Measurements from ENCODE around the gene HEMK1.

The HEMK1 gene

GRCh38 chr3:50571486-50571885, 2.2 kb downstream of the HEMK1 start:
- H3K27ac ChIP-seq = no peak overlapping the region
- no peak for TF ChIP-seq CTCF (conservative IDR thresholded peaks at IDR 0.05)

- peak; percentile 93 for TF ChIP-seq CTCF (conservative IDR thresholded peaks at IDR 0.05)
These were observed 2.8 kb downstream of the HEMK1 start for GRCh38 chr3:50572158-50572557.

GRCh38 chr3:50572801-50573371, 3.6 kb downstream of the HEMK1 start:
- TF ChIP-seq CTCF (conservative IDR thresholded peaks at IDR 0.05) = no peak
- no peak overlapping the region for H3K27ac ChIP-seq

More at GRCh38 chr3:50572158-50572557, 2.8 kb downstream of the HEMK1 start:
- no peak overlapping the region for H3K27ac ChIP-seq

GRCh38 chr3:50573566-50574443, 4.5 kb downstream of the HEMK1 start:
- no peak overlapping the region for H3K27ac ChIP-seq

GRCh38 chr3:50574444-50574831, 5.1 kb downstream of the HEMK1 start:
- TF ChIP-seq CTCF (conservative IDR thresholded peaks at IDR 0.05) = no peak
- H3K27ac ChIP-seq = no peak overlapping the region

More at GRCh38 chr3:50573566-50574443, 4.5 kb downstream of the HEMK1 start:
- no peak for TF ChIP-seq CTCF (conservative IDR thresholded peaks at IDR 0.05)

GRCh38 chr3:50575372-50575771, 6.0 kb downstream of the HEMK1 start:
- no peak overlapping the region for H3K27ac ChIP-seq
- no peak for TF ChIP-seq CTCF (conservative IDR thresholded peaks at IDR 0.05)

GRCh38 chr3:50577348-50577747, 8.0 kb downstream of the HEMK1 start:
- H3K27ac ChIP-seq = no peak overlapping the region

More at GRCh38 chr3:50577348-50577747, 8.0 kb downstream of the HEMK1 start:
- no peak for TF ChIP-seq CTCF (conservative IDR thresholded peaks at IDR 0.05)
